H1 (cell line): Measurements from ENCODE around the gene FCRL2. TPM values are rescaled to one million over a fixed set of nuclear protein-coding genes. Genes with fewer than 3 reads are reported as not detected.

ENCODE experiments used
- CTCF ChIA-PET: fragments of 300-600 bp; sonication (Branson Sonifier 250); formaldehyde crosslinking; loops from one replicate; lab custom pipeline; 2021; ENCODE audit not compliant: partially characterized antibody; lab: Charles Lee
- POLR2A ChIA-PET: fragments of 300-600 bp; sonication (Branson Sonifier 250); formaldehyde crosslinking; loops from one replicate; lab custom pipeline; 2021; ENCODE audit warnings: inconsistent platforms; ENCODE audit not compliant: partially characterized antibody; lab: Charles Lee
- DNase-seq, 2 experiments: peaks; one replicate each; pipeline versions ENCODE4 v3.0.0 to v3.0.0-alpha.2; 2010 to 2022; ENCODE audit warnings: low spot score in 2 of 2, low read depth in 1 of 2, mixed read lengths in 1 of 2
- FAIRE-seq: peaks from 2 replicates; lab custom pipeline; 2011; peaks lifted over from hg19 to GRCh38; lab: Jason Lieb, UNC
- H2AFZ ChIP-seq: 2 replicates; pipeline ENCODE4 v1.8.1; 2012; ENCODE audit warnings: low read length, inconsistent platforms
- H2AK5ac ChIP-seq: 2 replicates; pipeline ENCODE4 v1.6.1; 2013; ENCODE audit warnings: low read depth, low read length
- H2BK120ac ChIP-seq: replicated peaks from 2 replicates; pipeline ENCODE3; 2013; ENCODE audit warnings: low read depth, low read length, inconsistent platforms
- H2BK12ac ChIP-seq: 2 replicates; pipeline ENCODE4 v1.6.1; 2013; ENCODE audit warnings: low read depth, low read length
- H2BK15ac ChIP-seq: 2 replicates; pipeline ENCODE4 v1.6.1; 2013; ENCODE audit warnings: low read length
- H2BK20ac ChIP-seq: 2 replicates; pipeline ENCODE4 v1.6.1; 2013; ENCODE audit warnings: low read length
- H2BK5ac ChIP-seq: 2 replicates; pipeline ENCODE4 v1.6.1; 2013; ENCODE audit warnings: low read depth, low read length
- H3K14ac ChIP-seq: 2 replicates; pipeline ENCODE4 v1.6.1; 2013; ENCODE audit warnings: inconsistent platforms; ENCODE audit not compliant: insufficient read length
- H3K18ac ChIP-seq: 2 replicates; pipeline ENCODE4 v1.6.1; 2013; ENCODE audit warnings: low read length; ENCODE audit errors: extremely low read depth
- H3K23ac ChIP-seq: 2 replicates; pipeline ENCODE4 v1.6.1; 2013; ENCODE audit warnings: inconsistent platforms; ENCODE audit not compliant: insufficient read length
- H3K23me2 ChIP-seq: 2 replicates; pipeline ENCODE4 v1.6.1; 2013; ENCODE audit warnings: low read depth, low read length
- H3K27ac ChIP-seq: 2 replicates; pipeline ENCODE4 v1.6.1; 2011; ENCODE audit warnings: low read depth, low read length, inconsistent platforms
- H3K27me3 ChIP-seq, 4 experiments: replicated peaks in 1 of 4; 1 replicate in 1 of 4; 2 replicates in 3 of 4; pipeline versions ENCODE4 v1.6.1 to v1.8.1; 2011 to 2013; ENCODE audit warnings: low read length in 3 of 4, mild to moderate bottlenecking in 3 of 4, inconsistent platforms in 2 of 4, mixed read lengths in 2 of 4, moderate library complexity in 1 of 4; ENCODE audit not compliant: control insufficient read depth in 3 of 4, insufficient read depth in 3 of 4; ENCODE audit errors: extremely low read depth in 1 of 4
- H3K36me3 ChIP-seq, 4 experiments: 2 replicates each; pipeline versions ENCODE4 v1.6.1 to v1.8.1; 2011 to 2013; ENCODE audit warnings: mild to moderate bottlenecking in 4 of 4, low read length in 3 of 4, moderate library complexity in 2 of 4, control low read depth in 1 of 4, inconsistent platforms in 1 of 4; ENCODE audit not compliant: insufficient read depth in 4 of 4, control insufficient read depth in 2 of 4
- H3K4ac ChIP-seq: replicated peaks from 2 replicates; pipeline ENCODE3; 2013; ENCODE audit warnings: low read length, low read depth, mixed read lengths, inconsistent platforms; ENCODE audit not compliant: insufficient read length
- H3K4me1 ChIP-seq, 4 experiments: replicated peaks in 1 of 4; 1 replicate in 1 of 4; 2 replicates in 3 of 4; pipeline versions ENCODE4 v1.6.1 to v1.8.1; 2011 to 2013; ENCODE audit warnings: low read length in 3 of 4, inconsistent platforms in 2 of 4, mixed read lengths in 1 of 4; ENCODE audit not compliant: insufficient read depth in 4 of 4, control insufficient read depth in 3 of 4
- H3K4me2 ChIP-seq, 2 experiments: 2 replicates each; pipeline versions ENCODE4 v1.6.1 to v1.8.1; 2011 to 2013; ENCODE audit warnings: low read depth in 2 of 2, low read length in 2 of 2, control low read depth in 1 of 2, inconsistent platforms in 1 of 2, mild to moderate bottlenecking in 1 of 2; ENCODE audit not compliant: insufficient read depth in 1 of 2
- H3K4me3 ChIP-seq, 4 experiments: fragments of 200-600, 300-600 bp in 1 of 4; sonication (generic), shearing (Covaris generic), sonication (Bioruptor Twin) in 1 of 4; 2 replicates each; pipeline versions ENCODE4 v1.5.1 to v1.8.1; 2011 to 2016; ENCODE audit warnings: low read length in 4 of 4, low read depth in 3 of 4, control low read depth in 2 of 4, inconsistent platforms in 2 of 4, mild to moderate bottlenecking in 2 of 4, mixed read lengths in 1 of 4, moderate library complexity in 1 of 4; ENCODE audit not compliant: insufficient read depth in 2 of 4; ENCODE audit errors: extremely low read depth in 1 of 4
- H3K56ac ChIP-seq: replicated peaks from 2 replicates; pipeline ENCODE3; 2013; ENCODE audit warnings: low read depth, mild to moderate bottlenecking, mixed read lengths, low read length, inconsistent platforms; ENCODE audit not compliant: insufficient read length
- H3K79me1 ChIP-seq: 2 replicates; pipeline ENCODE4 v1.6.1; 2013; ENCODE audit warnings: low read depth, low read length, control low read depth
- H3K79me2 ChIP-seq, 2 experiments: 2 replicates each; pipeline versions ENCODE4 v1.6.1 to v1.8.1; 2012 to 2013; ENCODE audit warnings: low read length in 2 of 2, mild to moderate bottlenecking in 2 of 2, inconsistent platforms in 1 of 2; ENCODE audit not compliant: insufficient read depth in 2 of 2, control insufficient read depth in 1 of 2
- H3K9ac ChIP-seq, 4 experiments: replicated peaks in 1 of 4; 1 replicate in 1 of 4; 2 replicates in 3 of 4; pipeline versions ENCODE4 v1.6.1 to v1.8.1; 2011 to 2013; ENCODE audit warnings: low read depth in 3 of 4, low read length in 3 of 4, control low read depth in 2 of 4, mild to moderate bottlenecking in 2 of 4, moderate library complexity in 2 of 4, inconsistent platforms in 1 of 4; ENCODE audit errors: extremely low read depth in 1 of 4
- H3K9me3 ChIP-seq, 2 experiments: 2 replicates each; pipeline versions ENCODE4 v1.6.1 to v1.8.1; 2012 to 2013; ENCODE audit warnings: mild to moderate bottlenecking in 2 of 2, moderate library complexity in 2 of 2, control low read depth in 1 of 2, inconsistent platforms in 1 of 2, low read depth in 1 of 2, low read length in 1 of 2, mixed read lengths in 1 of 2; ENCODE audit not compliant: insufficient read depth in 2 of 2
- H4K20me1 ChIP-seq, 2 experiments: replicated peaks in 1 of 2; 2 replicates each; pipeline versions ENCODE3 to v1.8.1; 2011 to 2013; ENCODE audit warnings: inconsistent platforms in 2 of 2, low read length in 2 of 2, mild to moderate bottlenecking in 1 of 2; ENCODE audit not compliant: insufficient read depth in 2 of 2, control insufficient read depth in 1 of 2
- H4K5ac ChIP-seq: 2 replicates; pipeline ENCODE4 v1.6.1; 2013; ENCODE audit warnings: low read length, low read depth, mixed read lengths, inconsistent platforms; ENCODE audit not compliant: insufficient read length
- H4K8ac ChIP-seq: 2 replicates; pipeline ENCODE4 v1.8.0; 2013; ENCODE audit warnings: mild to moderate bottlenecking, moderate library complexity, low read length, inconsistent platforms; ENCODE audit not compliant: insufficient read depth; ENCODE audit errors: extremely low read depth
- H4K91ac ChIP-seq: replicated peaks from 2 replicates; pipeline ENCODE3; 2013; ENCODE audit warnings: low read length, mixed read lengths, inconsistent platforms; ENCODE audit not compliant: insufficient read length
- BACH1 ChIP-seq: IDR thresholded peaks from 2 replicates; pipeline ENCODE4 v1.6.1; 2012; ENCODE audit warnings: low read length, improper control_type of control experiment
- BCL11A ChIP-seq, 2 experiments: IDR thresholded peaks; one replicate each; pipeline ENCODE4 v1.6.1; 2011; ENCODE audit warnings: low read depth in 2 of 2, low read length in 2 of 2, mild to moderate bottlenecking in 2 of 2
- KDM1A ChIP-seq: fragments of 200-600, 300-600 bp; sonication (generic); IDR thresholded peaks from 2 replicates; pipeline ENCODE4 v1.7.1; 2016; ENCODE audit warnings: mild to moderate bottlenecking, low read length, borderline replicate concordance
- RAD21 ChIP-seq, 2 experiments: IDR thresholded peaks in 1 of 2; conservative IDR thresholded peaks in 1 of 2; 2 replicates each; pipeline ENCODE4 v1.6.1; 2011; ENCODE audit warnings: low read depth in 2 of 2, low read length in 2 of 2, improper control_type of control experiment in 1 of 2, inconsistent platforms in 1 of 2, mild to moderate bottlenecking in 1 of 2, moderate library complexity in 1 of 2
- WGBS, 2 experiments: shearing (Covaris generic) in 1 of 2; methylation state at CpG; one replicate each; pipeline versions ENCODE4 v1.1.6 to v1.1.7; 2013 to 2015; ENCODE audit warnings: low lambda C conversion rate in 2 of 2, mixed read lengths in 2 of 2, inconsistent platforms in 1 of 2, low coverage in 1 of 2, missing lambda C conversion rate in 1 of 2; ENCODE audit not compliant: insufficient replicate concordance in 2 of 2, insufficient coverage in 1 of 2, insufficient read length in 1 of 2; ENCODE audit errors: extremely low coverage in 1 of 2, missing lambda C conversion rate in 1 of 2; 5-methylcytosine and 5-hydroxymethylcytosine counted together
- polyA plus RNA-seq, 7 experiments: library from polyadenylated mRNA; depleted of rRNA in 3 of 7; stranded (reverse) in 5 of 7; unstranded in 2 of 7; fragments of >200 nt in 5 of 7; fragments of 200-250 nt in 2 of 7; gene quantifications; 1 replicate in 5 of 7; 2 replicates in 1 of 7; 4 replicates in 1 of 7; pipeline versions ENCODE4 v1.2.1 to v1.2.3, GENCODE V29; 2011 to 2013; ENCODE audit warnings: missing spikeins in 2 of 7, mixed read lengths in 2 of 7
- total RNA-seq: library from RNA; stranded (reverse); fragmentation: NEBNext Ultra II Directional; extraction: Animal tissue kit (Norgen Biotek cat#: 25700); gene quantifications from 2 replicates; pipeline ENCODE4 v1.2.1, GENCODE V29; 2021

Gene FCRL2
- total and polyA plus RNA-seq, 2 of the 8 experiments (the other 6 are each of a cell fraction or from before 2014, with no cell fraction given), result not detected

GRCh38 chr1:157784801-157785200 is 7.9 kb upstream of the FCRL2 start:
- H3K23me2 ChIP-seq, result no peaks in the 10 kb centered on the region
- H2BK15ac ChIP-seq, result no peak overlapping the region
- no peak for FAIRE-seq
- no peak overlapping the region for H2BK12ac ChIP-seq
- no peak overlapping the region for H3K56ac ChIP-seq
- ChIA-PET CTCF (interaction anchor here (0.8 to 3.2 kb wide), 2 partner anchors 14 to 204 kb away, joined by 3 to 20 read pairs; no protein-coding TSS in a partner anchor), POLR2A (no interaction called here)
- DNase-seq, result no peak
- TF ChIP-seq BCL11A (IDR thresholded peaks at IDR 0.05; ENCODE audit: low read depth in 2 of 2, low read length in 2 of 2) (no peak), KDM1A (no peak), RAD21 (IDR thresholded peaks at IDR 0.05 in 1 of 2, conservative IDR thresholded peaks at IDR 0.05 in 1 of 2; ENCODE audit: low read depth in 2 of 2, low read length in 2 of 2) (no peak), BACH1 (no peak)
- no peak overlapping the region for H2BK120ac ChIP-seq
- H4K8ac ChIP-seq, result no peak overlapping the region
- H2BK5ac ChIP-seq, result no peak overlapping the region
- H3K4me3 ChIP-seq, result no peak overlapping the region
- no peaks in the 10 kb centered on the region for H3K27me3 ChIP-seq
- H4K91ac ChIP-seq, result no peak overlapping the region
- H4K5ac ChIP-seq, result no peak overlapping the region
- H3K4ac ChIP-seq, result no peak overlapping the region
- H3K79me2 ChIP-seq, result no peaks in the 10 kb centered on the region
- no peak overlapping the region for H3K23ac ChIP-seq
- H3K14ac ChIP-seq, result no peak overlapping the region
- H4K20me1 ChIP-seq, result no peaks in the 10 kb centered on the region
- no peak overlapping the region for H2AFZ ChIP-seq
- no peak overlapping the region for H3K27ac ChIP-seq
- no peaks in the 10 kb centered on the region for H3K36me3 ChIP-seq
- no peak overlapping the region for H3K9ac ChIP-seq
- no peaks in the 10 kb centered on the region for H3K79me1 ChIP-seq
- H3K4me1 ChIP-seq, result no peaks in the 10 kb centered on the region
- H3K9me3 ChIP-seq, result no peaks in the 10 kb centered on the region
- WGBS, 2 experiments, result 90% methylated on average over 3 of the region's 3 CpGs; no CpG with 5 or more reads in 1 of the 2 experiments
- no peak overlapping the region for H3K4me2 ChIP-seq
- no peak overlapping the region for H3K18ac ChIP-seq
- H2AK5ac ChIP-seq, result no peak overlapping the region
- no peak overlapping the region for H2BK20ac ChIP-seq
